Effector CD8-positive, alpha-beta T cell (primary cell): ENCODE results near the gene TCF7.

Source experiments
- DNase-seq: peaks from one replicate; lab custom pipeline; 2025; lab: John Stamatoyannopoulos, UW
- total RNA-seq, 4 experiments: gene quantifications; one replicate each; lab custom pipeline; 2026; lab: John Stamatoyannopoulos, UW

The TCF7 gene
- total RNA-seq = 109 to 314 (median 180) reads per million in 4 experiments

DNA sequence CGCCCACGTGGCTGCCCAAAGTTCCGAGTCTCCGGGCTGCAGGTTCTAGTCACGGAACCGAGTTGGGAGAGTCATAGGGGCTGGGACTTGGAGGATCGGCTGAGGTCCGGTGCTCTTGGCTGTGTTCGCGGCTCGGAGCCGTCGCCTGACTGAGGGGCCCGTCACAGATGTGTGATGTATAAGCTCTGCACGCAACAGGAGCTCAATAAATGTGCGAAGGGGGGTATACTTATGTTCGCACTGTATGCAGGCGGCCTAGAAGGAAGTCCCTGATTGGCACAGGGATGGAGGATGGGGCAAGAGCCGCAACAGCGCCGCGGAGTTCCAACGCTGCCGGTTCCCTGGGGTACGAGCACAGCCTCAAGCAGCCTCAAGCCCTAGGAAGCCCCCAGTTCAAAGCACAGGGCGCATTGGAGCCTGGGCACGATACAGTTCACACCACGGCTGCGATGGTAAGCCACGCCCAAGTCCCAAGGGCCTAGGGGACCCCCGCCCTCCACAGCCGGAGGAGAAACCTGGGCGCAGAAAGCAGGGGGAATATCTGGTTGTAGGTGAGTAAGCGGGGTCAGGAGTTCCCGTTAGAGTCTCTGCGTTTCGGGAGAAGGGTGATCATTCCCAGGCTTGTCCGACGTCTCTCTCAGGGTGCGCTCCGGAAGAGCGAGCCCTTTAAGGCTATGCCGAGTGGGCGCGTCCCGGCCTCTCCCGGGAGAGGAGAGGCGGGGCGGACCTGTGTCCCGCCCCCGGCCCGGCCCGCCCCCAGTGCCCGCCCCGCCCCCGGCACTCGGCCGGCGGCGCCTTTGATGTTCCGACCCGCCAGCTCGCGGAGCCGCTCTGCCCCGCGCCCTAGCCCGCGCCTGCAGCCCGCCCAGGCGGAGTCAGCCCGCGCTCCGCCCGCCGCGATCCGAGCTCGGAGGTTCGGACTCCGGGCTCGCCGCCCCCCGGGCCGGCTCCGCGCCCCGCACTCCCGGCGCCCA is at the start of gene TCF7:
Gene TCF7 (plus strand): TSS at position 780 of the 974 bp plus-strand sequence. CDS start 226 bp downstream, outside the sequence.
- DNase-seq = peak; percentile 77

- no peak for DNase-seq
These were observed 44.9 kb upstream of the TCF7 start for GRCh38 chr5:134069553-134069952.

- DNase-seq = peak; percentile 17
These were observed 43.5 kb upstream of the TCF7 start for GRCh38 chr5:134070725-134071613.

DNA sequence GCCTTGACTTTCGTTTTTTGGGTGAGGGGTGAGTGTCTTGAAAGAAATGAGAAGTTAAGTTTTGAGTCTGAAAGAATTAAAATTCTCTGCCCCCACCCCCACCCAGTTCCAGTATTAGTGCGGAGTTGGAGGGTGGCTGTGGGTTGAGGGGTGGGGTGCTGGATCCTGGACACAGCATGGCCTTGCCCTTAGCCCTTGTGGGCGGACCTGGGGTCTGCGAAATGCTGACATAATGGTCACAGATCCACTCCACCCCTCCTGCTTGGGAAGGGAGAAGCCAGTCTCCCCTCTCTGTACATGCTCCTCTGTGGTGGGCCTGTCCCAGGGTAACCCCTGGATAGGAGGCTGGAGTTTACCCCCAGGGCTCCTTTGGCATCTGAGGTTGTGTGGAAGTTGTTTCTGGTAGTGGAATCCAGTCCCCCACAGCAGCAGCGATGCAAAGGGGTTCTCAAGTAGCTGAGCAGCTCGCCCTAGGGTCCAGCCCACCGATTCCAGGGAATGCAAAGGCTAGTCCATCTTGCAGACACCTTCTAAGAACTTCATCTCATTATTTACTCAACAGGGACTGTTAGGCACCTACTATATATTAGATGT is 42.8 kb upstream of the TCF7 start:
- DNase-seq = no peak

DNA sequence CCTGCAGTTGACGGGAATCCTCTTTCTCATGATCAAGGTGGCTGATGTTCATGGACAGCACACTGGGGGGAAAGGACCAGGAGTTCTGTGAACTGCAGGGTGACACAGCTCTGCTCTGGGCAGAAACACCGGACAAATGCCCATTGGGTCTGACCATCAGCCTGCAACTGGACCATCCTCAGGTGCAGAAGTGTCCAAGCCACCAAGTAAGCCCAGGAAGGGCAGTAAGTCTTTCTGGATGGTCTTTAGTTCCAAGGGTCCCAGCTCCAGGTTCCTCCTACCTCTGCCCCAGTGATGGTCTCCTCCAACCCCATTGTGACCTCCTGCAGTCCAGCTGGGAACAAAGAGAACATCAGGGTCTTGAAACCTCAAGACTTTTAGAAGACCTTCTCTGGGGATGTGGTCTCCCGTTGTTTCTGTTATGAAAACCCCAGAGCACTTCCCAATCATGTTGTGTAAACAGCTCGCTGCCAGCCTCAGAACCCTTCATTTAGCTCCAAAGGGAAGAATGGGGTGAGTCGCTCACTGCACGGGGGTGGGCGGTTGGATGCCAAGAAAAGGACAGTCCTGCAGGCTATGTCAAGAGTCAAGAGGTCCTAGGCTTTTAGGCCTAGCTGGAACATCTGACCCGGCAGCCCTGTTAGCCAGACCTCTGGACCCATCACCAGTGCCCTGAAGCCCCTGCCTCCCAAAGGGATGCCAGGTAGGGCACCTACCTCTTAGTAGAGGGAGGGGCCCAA is 41.8 kb upstream of the TCF7 start:
- no peak for DNase-seq

- DNase-seq = no peak
These were observed 41.1 kb upstream of the TCF7 start for GRCh38 chr5:134073404-134073803.

GRCh38 chr5:134075102-134075501 is 39.4 kb upstream of the TCF7 start:
- no peak for DNase-seq

DNA sequence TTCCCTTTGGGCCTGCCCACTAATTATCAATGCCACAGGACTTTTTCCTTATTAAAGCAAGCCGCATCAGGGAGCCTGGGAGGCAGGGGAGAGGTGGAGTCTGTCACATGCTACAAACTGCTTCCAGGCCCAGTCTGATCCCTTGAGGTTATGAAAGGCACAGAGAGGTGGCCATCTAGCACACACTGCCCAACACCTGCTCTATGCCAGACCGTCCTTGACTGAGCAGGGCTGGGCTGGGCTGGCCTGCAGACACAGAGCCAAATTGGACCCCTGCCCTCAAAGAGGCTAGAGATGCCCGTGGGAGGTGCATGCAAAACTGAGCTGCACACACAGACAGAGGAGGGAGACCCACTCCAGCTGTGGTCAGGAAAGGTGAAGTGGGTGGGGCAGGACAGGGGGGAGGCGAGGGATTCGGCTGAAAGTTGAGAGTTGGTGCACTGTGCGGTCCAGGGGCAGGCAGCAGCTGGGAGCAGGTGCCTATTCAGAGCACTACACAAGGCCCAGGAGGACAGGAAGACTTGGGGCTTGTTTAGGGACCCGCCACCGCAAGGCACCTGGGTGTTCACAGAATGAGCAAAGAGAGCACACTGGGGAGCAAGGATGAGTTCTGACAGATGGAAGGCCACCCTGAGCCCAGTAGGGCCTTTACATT is 36.4 kb upstream of the TCF7 start:
- no peak for DNase-seq

DNA sequence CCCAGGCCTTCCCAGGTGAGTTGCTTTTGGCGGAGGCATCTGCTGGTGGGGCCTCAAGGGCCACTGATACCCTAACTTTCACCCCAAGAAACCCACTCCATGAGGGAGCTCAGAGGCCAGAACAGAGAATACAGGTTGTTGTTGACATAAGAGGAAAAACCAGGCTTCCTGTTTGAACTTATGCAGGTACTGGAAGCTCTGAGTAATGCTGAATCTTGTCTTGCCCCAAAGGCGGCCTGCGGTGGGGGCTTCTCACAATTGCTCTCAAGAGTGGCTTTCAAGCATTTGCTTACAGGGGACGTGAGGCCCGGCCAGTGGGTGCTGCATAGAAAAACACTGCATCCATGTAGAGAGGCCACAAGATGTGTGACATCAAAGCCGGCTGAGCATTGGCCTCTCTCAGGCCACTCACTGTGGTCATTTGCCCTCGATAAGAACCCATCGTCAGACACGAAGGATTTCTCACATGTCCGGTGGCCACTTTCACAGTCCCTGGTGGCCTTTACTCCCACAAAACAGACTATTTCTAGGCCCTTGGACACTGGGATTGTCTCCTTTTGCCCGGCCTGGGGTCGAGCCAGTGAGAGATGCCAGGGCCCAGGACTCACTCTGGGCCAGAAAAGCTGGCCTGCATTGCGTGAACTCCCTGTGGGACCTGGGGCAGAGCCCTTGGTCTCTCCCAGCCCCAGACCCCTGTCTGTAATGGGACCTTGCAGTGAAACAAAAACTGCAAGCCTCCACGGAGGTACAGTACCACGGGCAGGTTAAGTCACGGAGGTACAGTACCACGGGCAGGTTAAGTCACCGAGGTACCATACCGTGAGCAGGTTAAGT is 34.5 kb upstream of the TCF7 start:
- peak; percentile 24 for DNase-seq

DNA sequence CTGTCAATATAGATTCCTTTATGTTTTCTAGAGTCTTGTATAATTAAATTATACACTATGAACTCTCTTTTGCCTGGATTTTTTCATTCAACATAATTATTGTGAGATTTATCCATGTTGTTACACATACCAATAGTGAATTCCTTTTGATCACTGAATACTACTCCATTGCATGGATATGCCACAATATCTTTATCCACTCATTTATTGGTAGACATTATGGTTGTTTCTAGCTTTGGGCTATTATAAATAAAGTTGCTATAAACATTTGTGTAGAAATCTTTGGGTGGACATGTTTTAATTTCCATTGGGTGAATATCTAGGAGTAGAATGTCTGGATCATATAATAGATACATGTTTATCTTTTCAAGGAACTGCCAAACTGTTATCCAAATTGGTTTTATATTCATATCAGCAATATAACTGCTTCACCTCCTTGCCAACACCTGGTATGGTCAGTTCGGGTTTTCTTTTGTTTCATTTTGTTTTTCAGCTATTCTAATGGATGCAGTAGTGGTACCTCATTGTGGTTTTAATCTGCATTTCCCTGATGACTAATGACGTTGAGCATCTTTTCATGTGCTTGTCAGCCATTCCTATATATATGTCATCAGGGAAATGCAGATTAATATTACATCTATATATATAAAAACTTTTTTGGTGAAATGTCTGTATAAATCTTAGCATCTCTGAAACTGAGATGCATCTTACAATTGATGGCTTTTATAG is 32.1 kb upstream of the TCF7 start:
- no peak for DNase-seq

DNA sequence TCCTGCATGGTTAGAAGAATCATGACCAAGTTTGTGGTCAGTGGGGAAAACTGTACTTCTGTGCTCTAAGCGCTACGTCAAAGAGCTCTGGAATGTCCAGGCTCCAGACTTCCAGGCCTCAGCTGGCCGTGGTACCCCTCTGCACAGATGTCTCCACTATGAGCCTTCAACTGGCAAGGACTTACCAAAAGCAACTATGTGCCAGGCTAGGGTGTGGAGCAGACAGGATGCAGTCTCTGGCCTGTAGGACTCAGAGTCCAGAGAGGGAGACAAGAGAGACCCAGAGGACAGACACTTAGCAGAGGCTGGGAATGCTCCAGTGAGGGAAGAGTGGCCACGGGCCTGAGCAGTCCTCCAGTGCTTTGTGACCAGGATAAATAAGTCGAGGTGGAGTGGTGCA is 31.0 kb upstream of the TCF7 start:
- DNase-seq = no peak

DNA sequence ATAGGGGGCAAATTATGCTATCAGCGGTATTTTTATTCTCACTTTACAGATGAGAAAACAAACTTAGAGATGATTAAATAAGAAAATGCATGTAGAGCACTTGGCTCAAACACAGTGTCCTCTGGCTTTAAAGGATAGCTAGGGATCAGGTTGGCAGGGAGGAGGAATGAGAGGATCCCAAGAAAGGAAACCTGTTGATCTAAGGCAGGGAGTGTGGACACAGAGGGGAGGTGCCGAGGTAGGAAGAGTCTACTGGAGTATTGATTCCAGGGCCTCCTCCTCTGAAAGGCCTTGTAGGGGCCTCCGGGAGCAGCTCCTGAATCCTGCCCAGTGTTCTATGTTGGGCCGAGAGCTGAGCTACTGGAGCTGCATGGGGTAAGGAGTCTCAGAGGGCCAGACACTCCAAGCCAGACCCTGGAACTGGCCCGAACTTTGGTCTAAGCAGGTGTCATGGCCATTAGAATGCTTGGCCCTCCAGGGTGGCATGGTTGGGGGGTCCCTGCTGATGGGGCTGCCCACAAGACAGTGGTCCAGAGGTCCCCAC is 30.4 kb upstream of the TCF7 start:
- DNase-seq = no peak

GRCh38 chr5:134084570-134084969 is 29.9 kb upstream of the TCF7 start:
- DNase-seq = no peak

DNA sequence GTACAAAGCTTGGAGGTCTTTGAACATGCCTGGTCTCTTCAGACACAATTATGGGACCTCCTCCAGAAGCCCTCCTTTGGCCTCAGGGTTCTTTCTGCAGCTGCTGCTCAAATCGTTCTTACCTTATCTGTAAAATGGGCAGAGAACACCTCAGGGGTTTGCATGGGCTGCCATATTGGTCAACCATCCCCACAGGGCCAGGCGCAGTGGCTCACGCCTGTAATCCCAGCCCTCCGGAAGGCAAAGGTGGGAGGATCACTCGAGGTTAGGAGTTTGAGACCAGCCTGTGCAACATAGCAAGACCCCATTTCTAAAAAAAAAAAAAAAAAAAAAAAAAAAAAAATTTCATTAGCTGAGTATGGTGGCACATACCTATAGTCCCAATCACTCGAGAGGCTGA is 29.1 kb upstream of the TCF7 start:
- no peak for DNase-seq

DNA sequence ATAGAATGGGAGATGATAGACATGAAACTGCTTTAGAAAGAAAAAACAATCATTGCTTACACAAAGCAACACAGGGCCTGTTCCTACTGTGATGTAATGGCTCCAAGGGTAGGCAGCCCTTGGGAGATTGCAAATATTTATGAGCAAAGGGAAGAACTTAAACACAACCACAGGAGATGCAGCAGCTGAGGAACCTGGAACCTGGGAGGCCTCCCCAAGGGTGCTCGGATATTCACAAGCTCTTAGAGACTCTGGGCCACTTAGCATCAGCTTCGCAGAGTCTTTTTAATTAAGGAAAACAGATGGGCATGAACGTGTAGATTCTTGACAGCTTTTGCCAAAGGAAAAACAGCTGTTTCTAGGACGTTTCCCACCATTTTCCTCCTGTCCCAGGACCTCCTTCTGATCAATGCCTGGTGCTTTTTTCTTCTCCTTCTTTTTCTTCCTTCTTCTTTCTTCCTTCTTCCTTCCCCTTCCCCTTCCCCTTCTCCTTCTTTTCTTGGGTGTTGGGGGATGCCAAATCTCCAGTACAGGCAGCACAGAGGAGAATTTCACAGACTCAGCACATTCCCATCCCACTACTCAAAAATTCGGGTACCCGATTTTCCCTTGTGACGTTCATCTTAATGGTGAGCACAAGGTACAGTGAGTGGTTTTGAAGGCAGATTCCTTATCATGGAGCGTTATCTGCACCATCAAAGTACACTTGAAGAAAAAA is 28.1 kb upstream of the TCF7 start:
- DNase-seq = no peak

DNA sequence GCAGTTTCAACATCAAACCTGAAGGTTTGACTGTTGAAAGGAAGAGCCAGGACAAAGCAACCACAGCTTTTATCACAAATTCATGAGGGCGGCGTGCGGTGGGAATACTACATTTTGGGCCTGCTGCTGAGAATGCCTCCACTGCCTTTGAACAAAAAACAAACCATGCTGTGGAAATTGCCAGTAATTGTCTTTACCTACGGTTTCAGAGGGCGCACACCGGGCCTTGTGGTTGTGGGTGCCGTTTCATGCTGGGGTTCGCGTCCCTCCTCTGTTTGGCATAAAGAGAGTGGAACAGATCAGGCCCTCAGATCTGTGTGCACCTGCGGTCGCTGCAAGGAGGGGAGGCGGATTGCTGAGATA is 27.6 kb upstream of the TCF7 start:
- peak; percentile 65 for DNase-seq

GRCh38 chr5:134088291-134088690 is 26.2 kb upstream of the TCF7 start:
- no peak for DNase-seq

- no peak for DNase-seq
These were observed 25.4 kb upstream of the TCF7 start for GRCh38 chr5:134088994-134089560.
